ENCODE measurements around the gene GPAM. TPM values are rescaled to one million over a fixed set of nuclear protein-coding genes. Genes with fewer than 3 reads are reported as not detected.

Gene GPAM
- total RNA-seq, 1 experiment from 2014 or later = 12.2 TPM

- no peak for TF ChIP-seq MLX (CRISPR knock-in tag; IDR thresholded peaks at IDR 0.05)
- TF ChIP-seq PRDM15 (CRISPR knock-in tag; IDR thresholded peaks at IDR 0.05) = no peak
- TF ChIP-seq ATF3 (CRISPR knock-in tag; conservative IDR thresholded peaks at IDR 0.05) = no peak
- TF ChIP-seq IRF2 (CRISPR knock-in tag; IDR thresholded peaks at IDR 0.05; ENCODE audit: borderline replicate concordance, low read depth) = no peak
- no peak for TF ChIP-seq E2F5 (CRISPR knock-in tag; IDR thresholded peaks at IDR 0.05)
- TF ChIP-seq USF1 (CRISPR knock-in tag; IDR thresholded peaks at IDR 0.05) = no peak
- no peak for TF ChIP-seq PRRX2 (CRISPR knock-in tag; IDR thresholded peaks at IDR 0.05)
- no peak for TF ChIP-seq OVOL2 (CRISPR knock-in tag; IDR thresholded peaks at IDR 0.05; ENCODE audit: borderline replicate concordance)
- no peak for TF ChIP-seq PREB (CRISPR knock-in tag; IDR thresholded peaks at IDR 0.05; ENCODE audit: borderline replicate concordance)
- no peak for TF ChIP-seq NR2C2 (CRISPR knock-in tag; IDR thresholded peaks at IDR 0.05)
- no peak for TF ChIP-seq ATF6 (CRISPR knock-in tag; IDR thresholded peaks at IDR 0.05)
- TF ChIP-seq HMGA2 (CRISPR knock-in tag; IDR thresholded peaks at IDR 0.05) = no peak
- no peak for TF ChIP-seq ATF1 (CRISPR knock-in tag; IDR thresholded peaks at IDR 0.05)
- TF ChIP-seq KAT7 (CRISPR knock-in tag; IDR thresholded peaks at IDR 0.05; ENCODE audit: borderline replicate concordance) = no peak
- TF ChIP-seq NFYB (CRISPR knock-in tag; conservative IDR thresholded peaks at IDR 0.05; ENCODE audit: low read depth) = no peak
- TF ChIP-seq ZNF512 (CRISPR knock-in tag; IDR thresholded peaks at IDR 0.05; ENCODE audit: borderline replicate concordance) = no peak
- no peak for TF ChIP-seq SMAD3 (CRISPR knock-in tag; IDR thresholded peaks at IDR 0.05; ENCODE audit: borderline replicate concordance)
- TF ChIP-seq IRF1 (CRISPR knock-in tag; IDR thresholded peaks at IDR 0.05) = no peak
- DNase-seq (ENCODE audit: low spot score) (no peak), ATAC-seq (no peak)
- Mint-ChIP-seq H3K27ac (no peak overlapping the region), H3K4me3 (no peak overlapping the region), H3K4me1 (peaks cover 12% of the 10 kb centered on the region), H3K27me3 (ENCODE audit: low read depth) (no peaks in the 10 kb centered on the region; the same call in 1 of the 2 replicates), H3K9me3 (no peaks in the 10 kb centered on the region), H3K36me3 (no peaks in the 10 kb centered on the region)
- ChIA-PET CTCF (interaction anchor here (0.5 to 2.9 kb wide), 63 partner anchors 9 to 1575 kb away, joined by 3 to 75 read pairs (median 5); partner anchors contain the start of genes ADRA2A, BBIP1 and SHOC2), POLR2A (interaction anchor here (0.6 to 0.7 kb wide), 2 partner anchors 14 to 21 kb away, joined by 3 to 6 read pairs; no protein-coding TSS in a partner anchor)
These were observed 46.9 kb downstream of the GPAM start for GRCh38 chr10:112136486-112137153.

All from WTC11 (cell line).